ENCODE results near the gene DAPK1.
A peak's percentile ranks its signal among the peaks of the same experiment; 100 is the strongest.

DAPK1 gene

GRCh38 chr9:87673446-87674120 is 175.9 kb downstream of the DAPK1 start:
- no peak for DNase-seq

DNA sequence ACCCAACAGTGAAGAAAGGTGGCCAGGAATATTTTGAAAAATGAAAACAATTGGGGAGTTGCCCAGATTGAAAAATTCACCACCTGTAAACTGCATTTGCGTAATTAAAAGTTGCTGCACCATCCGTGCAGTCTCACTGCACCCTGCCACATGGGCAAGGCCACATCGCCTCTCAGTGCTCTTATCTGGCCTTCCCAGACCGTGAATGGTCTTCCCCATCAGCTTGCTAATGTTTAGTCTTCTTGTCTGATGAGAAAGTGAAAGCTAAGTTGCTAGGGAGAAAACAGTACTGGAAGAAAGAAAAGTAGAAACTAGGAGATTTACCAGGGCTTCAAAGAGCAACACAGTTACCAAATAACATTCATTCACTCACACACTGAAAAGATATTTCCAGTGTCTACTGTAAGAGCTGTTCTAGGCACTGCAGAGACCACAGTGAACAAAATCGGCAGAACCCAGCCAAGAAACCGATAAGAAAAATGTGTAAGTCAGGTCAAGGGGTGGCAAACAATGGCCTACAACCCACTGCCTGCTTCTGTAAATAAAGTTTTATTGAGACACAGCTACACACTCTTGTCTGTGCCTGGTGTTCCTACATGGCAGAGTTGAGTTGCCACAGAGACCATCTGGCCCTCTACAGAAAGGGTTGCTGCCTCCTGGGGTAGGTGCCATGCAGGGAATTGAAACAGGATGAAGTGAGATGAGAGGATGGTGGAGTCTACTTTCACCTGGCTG is 177.1 kb downstream of the DAPK1 start:
- DNase-seq = no peak

DNA sequence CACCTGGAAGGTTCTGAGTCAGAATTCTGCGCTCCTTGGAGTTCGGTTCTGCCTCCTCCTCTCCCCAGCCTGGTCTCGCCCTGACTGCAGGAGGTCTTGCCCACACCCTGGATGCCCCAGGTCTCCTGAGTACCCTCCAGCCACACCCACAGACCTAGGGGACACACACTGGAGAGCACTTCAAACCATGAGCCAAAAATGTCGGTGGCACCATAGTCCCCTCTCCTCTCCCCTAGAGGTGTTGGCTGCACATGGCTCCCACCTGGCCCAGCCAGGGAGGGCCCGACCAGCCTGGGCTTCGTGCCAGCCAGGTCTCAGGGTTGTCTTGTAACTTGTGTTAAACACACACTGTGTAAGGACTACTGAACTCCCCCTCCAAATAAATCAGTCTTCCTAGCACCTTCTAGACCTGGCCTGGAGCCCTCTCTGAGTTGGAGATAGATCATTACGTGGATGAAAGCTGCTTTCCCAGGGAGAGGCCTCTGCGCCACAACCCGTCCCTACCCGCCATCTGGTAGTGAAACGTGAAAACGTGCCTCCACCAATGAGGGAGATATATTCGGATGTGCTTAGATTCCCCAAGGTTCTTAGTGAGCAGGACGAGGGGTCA is 178.3 kb downstream of the DAPK1 start:
- no peak for DNase-seq

DNA sequence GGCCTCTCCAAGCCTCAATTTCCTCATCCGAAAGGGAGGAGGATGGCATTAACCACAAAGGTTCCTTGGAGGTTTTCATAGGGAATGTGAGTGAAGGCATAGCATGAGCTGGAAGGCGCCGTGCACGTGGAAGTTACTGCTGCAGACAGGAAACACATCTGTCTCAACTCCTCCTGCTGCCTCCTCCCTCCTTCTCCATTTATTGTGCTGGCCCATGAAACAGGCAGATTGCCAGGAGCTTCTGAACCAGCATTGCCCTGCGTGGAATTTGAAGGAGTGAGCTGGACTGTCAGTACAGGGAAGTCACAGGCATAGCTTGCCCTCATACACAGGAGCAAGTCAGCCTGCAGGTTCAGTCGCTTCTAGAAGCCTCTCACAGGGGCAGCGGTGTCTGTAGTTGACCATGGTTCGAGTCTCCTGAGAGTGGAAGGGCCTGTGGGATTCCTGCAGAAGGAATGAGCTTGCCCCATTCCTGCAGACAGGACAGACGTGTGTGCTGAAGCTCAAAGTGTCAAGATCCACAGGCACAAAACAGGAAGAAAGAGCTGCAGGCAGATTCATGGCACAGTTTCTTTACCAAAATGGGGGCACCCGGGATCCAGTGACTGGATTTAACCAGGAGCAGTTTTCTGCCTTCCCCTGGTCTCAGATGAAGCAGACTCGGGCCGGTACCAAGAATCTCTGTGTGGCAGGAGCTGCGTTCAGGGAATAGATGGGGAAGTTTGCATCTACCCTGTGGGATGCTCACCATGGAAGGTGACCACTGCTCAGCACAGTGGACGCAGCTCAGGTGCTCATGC is 179.5 kb downstream of the DAPK1 start:
- DNase-seq = no peak

- DNase-seq = no peak
Observed at GRCh38 chr9:87677776-87678587, 180.3 kb downstream of the DAPK1 start.

DNA sequence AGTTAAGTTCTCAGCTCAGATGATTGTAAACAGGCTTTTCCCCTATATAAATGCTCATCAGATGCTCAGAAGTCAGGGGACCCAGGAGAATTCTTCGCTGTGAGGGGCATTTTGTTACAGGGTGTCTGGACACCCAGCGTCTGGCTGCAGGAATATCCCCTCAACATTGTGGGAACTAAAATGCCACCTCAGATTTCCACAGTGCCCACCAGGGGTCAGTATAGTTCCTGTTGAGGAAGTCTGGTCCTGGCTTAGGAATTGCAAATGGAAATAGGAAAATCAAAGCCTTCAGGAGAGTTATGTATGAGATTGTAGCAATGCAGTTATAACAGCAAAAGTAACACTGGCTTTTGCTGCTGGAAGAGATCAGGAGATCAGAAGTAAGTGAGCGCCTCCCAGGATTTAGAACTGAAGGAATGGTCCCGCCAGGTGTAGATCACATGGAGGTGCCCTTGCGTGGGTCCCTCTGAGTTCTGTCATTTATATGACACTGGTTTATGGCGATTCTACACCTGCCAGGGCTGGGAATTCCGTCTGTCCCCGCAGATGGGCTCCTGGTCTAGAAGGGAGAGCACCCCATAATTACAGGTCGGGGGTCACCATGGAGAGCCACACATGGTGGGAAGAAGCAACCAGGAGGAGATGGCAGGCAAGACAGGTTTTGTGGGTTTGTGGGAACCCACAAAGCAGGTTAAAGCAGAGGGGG is 181.1 kb downstream of the DAPK1 start:
- DNase-seq = peak; percentile 23

DNA sequence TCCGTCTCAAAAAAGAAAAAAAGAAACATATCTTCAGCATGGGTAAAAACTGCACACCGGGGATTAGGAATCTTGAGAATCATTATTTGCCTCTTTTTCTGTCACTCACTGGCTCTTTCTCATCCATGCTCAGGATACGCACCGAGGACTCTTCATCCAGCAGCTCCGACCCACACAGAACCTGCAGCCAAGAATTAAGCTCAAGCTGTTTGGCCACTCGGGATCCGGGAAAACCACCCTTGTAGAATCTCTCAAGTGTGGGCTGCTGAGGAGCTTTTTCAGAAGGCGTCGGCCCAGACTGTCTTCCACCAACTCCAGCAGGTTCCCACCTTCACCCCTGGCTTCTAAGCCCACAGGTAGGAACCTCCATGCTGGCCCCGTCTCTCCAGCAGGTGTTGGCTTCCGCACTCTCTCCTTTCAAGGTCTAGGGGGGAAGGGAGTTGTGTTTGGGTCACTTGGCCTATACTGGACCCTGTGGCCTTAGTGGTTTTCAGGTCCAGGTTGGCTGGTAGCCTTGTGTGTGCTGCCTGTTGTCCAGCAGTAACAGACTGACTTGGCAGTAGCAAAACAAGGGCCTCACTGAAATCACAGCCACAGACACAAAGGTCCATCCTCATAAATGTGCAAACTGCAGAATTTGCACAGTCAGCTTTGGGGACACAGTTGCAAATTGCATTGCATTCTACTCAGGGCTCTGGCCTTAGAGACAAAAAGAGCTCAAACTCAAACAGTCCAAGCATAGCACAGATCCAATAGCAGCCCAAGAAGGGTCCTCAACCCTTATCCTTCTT is 183.8 kb downstream of the DAPK1 start:
- no peak for DNase-seq

DNA sequence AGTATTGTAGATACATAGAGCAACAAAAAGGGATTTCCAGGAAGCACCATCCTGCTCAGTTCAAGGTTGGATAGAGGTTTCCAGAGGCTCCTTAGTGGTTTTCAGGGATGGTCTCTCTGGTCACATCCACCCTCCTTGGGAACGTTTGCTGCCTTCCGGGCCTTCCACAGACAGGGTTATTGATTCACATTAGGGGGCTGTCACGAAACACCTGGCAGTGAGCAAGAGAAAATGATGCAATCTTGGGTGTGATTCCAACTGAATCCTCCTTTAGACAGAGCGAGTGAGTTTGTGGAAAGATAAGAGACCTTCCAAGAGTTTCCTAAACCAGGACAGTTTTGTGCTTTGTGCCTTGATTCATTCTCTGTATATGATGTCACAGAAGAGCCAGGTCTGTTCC is 184.4 kb downstream of the DAPK1 start:
- no peak for DNase-seq

DNA sequence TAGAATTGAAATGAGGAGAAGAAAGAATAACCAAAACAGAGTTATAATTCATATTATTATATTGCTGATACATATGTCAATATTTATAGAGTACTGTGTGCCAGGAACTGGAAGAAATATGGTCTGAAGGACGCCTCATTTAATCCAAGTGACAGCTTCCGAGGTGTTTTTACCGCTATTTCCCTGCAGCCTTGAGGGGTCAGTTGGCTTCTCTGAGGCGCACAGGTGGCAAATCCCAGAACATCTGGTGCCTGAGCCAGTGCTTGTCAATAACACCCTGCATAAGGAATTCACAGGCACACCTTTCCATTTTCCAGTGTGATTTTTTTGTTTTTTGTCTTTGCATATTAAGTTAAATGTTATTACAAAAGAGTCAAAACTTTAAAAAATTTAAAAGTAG is 185.0 kb downstream of the DAPK1 start:
- no peak for DNase-seq

GRCh38 chr9:87683751-87684626 is 186.3 kb downstream of the DAPK1 start:
- DNase-seq = no peak

DNA sequence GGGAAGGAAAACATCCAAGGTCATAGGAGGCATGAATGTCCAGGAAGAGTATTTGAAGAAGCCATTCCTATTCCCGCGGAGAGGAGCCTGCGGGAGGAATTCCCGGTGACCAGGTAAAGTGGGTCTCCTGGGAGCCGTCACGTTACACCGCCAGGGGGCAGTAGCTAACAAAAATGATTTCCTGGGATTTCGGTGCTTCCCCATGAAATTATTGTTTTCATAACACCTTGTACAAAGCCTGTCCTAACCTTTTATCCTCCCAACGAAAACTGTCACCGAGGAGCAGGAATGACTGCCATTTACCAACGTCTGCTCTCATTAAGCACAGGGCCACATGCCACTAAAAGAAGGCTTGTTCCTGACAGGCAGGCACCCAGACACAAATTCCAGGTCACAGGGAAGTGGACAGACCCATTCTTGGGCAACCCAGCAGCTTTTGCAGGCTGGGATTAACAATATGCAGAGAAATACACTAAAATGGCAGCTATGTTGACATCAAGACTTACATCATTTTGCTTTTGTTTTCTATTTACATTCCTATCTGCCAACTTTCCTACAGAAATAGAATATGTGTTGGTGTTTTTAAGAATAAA is 187.1 kb downstream of the DAPK1 start:
- DNase-seq = no peak

GRCh38 chr9:87685441-87685840 is 187.8 kb downstream of the DAPK1 start:
- no peak for DNase-seq

DNA sequence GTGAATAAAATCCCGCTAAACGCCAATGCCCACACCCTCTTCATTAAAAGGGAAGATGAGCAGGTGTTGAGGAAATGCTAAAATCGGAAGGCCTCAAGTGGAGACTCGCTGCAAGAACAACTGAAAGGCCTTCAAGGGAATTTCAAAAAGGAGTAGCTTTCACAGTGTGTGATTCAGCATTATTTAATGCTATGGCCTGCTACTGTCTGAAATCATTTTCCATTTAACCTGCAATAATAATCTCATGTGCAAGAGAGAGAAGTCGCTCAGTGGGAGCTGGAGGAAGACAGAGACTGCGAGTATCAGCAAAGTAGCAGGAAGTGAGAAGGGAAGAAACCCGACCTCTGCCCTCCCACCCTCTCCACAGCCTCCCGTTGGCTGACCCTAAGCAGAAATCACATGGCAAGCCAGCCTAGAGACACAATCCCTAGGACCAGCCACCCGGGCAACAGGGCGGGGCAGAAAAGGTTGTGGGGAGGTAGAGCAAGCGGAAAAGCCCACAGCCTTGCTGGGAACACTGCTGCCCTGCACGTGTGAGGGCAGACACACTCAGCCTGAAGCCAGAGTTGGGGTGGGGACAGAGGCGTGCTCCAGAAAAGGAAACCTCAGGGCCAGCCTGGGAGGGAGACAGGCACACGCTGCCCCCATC is 188.3 kb downstream of the DAPK1 start:
- no peak for DNase-seq

DNA sequence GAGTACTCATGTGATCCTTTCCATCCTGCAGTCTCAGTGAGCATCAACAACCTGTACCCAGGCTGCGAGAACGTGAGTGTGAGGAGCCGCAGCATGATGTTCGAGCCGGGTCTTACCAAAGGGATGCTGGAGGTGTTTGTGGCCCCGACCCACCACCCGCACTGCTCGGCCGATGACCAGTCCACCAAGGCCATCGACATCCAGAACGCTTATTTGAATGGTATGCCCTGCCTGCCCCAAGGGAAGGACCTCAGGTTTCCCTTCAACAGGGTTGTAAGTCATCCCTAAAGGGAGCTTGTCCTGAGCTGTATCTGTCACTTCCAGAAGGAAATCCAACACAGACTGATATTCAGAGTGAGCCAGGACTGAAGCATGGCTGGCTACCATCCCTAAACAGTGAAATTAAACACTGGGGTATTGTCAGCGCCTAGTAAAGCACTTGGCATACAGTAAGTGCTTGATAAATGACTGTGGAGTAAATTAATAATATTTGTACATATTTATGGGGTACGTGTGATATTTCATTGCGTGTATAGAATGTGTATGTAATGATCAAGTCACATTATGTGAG is 188.9 kb downstream of the DAPK1 start:
- no peak for DNase-seq

DNA sequence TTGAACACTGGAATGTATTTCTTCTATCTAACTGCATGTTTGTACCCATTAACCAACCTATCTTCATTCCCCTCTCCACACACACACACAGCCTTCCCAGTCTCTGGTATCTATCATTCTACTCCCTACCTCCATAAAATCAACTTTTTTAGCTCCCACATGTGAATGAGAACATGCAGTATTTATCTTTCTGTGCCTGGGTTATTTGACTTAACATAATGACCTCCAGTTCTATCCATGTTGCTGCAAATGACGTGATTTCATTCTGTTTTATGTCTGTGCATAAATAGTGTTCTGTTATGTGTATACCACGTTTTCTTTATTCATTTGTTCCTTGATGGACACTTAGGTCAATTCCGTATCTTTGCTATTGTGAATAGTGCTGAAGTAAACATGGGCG is 189.5 kb downstream of the DAPK1 start:
- no peak for DNase-seq

DNA sequence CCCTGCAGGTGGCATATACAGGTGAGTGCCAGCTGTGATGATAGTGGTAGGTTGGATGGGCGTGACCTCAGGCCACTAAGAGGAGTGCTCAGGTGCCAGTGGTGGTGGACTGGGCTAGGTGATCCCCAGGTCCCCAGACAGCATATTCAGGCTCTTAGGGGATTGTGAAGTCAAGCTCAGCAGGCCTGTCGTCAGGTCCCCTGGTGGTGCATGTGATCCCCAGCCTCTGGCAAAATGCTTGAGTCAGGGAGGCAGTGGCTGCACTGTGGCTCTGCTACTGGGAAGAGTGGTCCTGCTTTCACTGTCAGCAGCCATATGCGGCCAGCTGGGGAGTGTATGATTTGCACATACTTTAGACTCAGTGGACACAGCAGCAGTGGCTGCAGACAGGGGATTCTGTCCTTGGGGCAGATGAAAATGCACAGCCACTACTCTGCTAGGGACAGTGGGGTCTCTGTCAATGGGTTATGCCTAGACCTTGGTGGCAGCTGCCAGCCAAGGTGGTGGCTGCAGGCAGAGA is 196.6 kb downstream of the DAPK1 start:
- DNase-seq = no peak

DNA sequence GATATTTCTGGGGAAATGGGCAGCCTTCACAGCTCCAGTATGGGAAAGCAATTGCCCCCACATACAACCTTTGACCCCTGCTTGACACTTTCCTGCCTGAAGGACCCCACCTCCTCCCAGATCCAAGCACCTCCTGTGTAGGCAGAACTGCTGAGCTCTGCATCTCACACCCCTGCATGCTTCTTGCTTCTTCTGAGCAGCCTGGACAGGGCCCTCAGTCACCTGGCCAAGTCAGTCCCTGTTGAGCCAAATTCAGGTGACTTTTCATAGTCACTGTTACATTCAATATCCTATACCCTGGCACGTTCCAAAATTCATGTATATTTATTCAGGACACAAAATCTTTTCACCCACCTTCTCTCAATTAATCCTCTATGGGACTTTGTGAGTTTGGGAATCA is 197.9 kb downstream of the DAPK1 start:
- DNase-seq = no peak

GRCh38 chr9:87696641-87697040 is 199.0 kb downstream of the DAPK1 start:
- peak; percentile 24 for DNase-seq
